Mesendoderm (in vitro differentiated cells): ENCODE data around the gene ST8SIA1.

Experiments used
- DNase-seq: peaks from one replicate; pipeline ENCODE4 v3.0.0; 2013
- H2AK5ac ChIP-seq: 2 replicates; pipeline ENCODE4 v1.6.1; 2013; ENCODE audit warnings: low read length, inconsistent platforms
- H2BK120ac ChIP-seq: 2 replicates; pipeline ENCODE4 v1.6.1; 2013; ENCODE audit warnings: low read depth, mild to moderate bottlenecking, low read length, moderate library complexity, mixed read lengths
- H2BK15ac ChIP-seq: replicated peaks from 2 replicates; pipeline ENCODE4 v1.6.1; 2013; ENCODE audit warnings: low read depth, mild to moderate bottlenecking, moderate library complexity
- H2BK5ac ChIP-seq: 2 replicates; pipeline ENCODE4 v1.6.1; 2013; ENCODE audit warnings: low read length, inconsistent platforms
- H3K18ac ChIP-seq: 2 replicates; pipeline ENCODE4 v1.6.1; 2013; ENCODE audit warnings: mild to moderate bottlenecking, low read length, mixed read lengths
- H3K23ac ChIP-seq: one replicate; pipeline ENCODE4 v1.6.1; 2013; ENCODE audit warnings: low read length
- H3K27ac ChIP-seq: 2 replicates; pipeline ENCODE4 v1.5.1; 2013; ENCODE audit warnings: low read depth, mild to moderate bottlenecking, inconsistent platforms, low read length, moderate library complexity
- H3K27me3 ChIP-seq: 2 replicates; pipeline ENCODE4 v1.6.1; 2013; ENCODE audit warnings: low read length, control low read depth, mild to moderate bottlenecking, inconsistent platforms; ENCODE audit not compliant: insufficient read depth, poor library complexity
- H3K36me3 ChIP-seq: 2 replicates; pipeline ENCODE4 v1.6.1; 2013; ENCODE audit warnings: low read length, inconsistent platforms; ENCODE audit not compliant: control insufficient read depth, insufficient read depth
- H3K4ac ChIP-seq: one replicate; pipeline ENCODE4 v1.6.1; 2013; ENCODE audit warnings: low read depth, mild to moderate bottlenecking, low read length, moderate library complexity
- H3K4me1 ChIP-seq: 2 replicates; pipeline ENCODE4 v1.6.1; 2013; ENCODE audit warnings: low read depth, low read length, inconsistent platforms; ENCODE audit not compliant: control insufficient read depth
- H3K4me2 ChIP-seq: 2 replicates; pipeline ENCODE4 v1.6.1; 2013; ENCODE audit warnings: low read length
- H3K4me3 ChIP-seq: 2 replicates; pipeline ENCODE4 v1.5.1; 2013; ENCODE audit warnings: mild to moderate bottlenecking, low read length
- H3K56ac ChIP-seq: one replicate; pipeline ENCODE4 v1.6.1; 2013; ENCODE audit warnings: low read length
- H3K79me1 ChIP-seq: 2 replicates; pipeline ENCODE4 v1.6.1; 2013; ENCODE audit warnings: low read length, inconsistent platforms
- H3K79me2 ChIP-seq: 2 replicates; pipeline ENCODE4 v1.6.1; 2013; ENCODE audit warnings: mild to moderate bottlenecking, low read length; ENCODE audit not compliant: control insufficient read depth, insufficient read depth
- H3K9ac ChIP-seq: 2 replicates; pipeline ENCODE4 v1.6.1; 2013; ENCODE audit warnings: low read length, inconsistent platforms
- H4K5ac ChIP-seq: one replicate; pipeline ENCODE4 v1.6.1; 2013; ENCODE audit warnings: low read length
- H4K8ac ChIP-seq: one replicate; pipeline ENCODE4 v1.6.1; 2013; ENCODE audit warnings: low read depth, mild to moderate bottlenecking, control low read depth, low read length, moderate library complexity
- WGBS: extraction: QIAGEN DNeasy Blood & Tissue Kit; methylation state at CpG from one replicate; pipeline ENCODE4 v1.1.7; 2013; ENCODE audit warnings: low lambda C conversion rate, missing lambda C conversion rate; ENCODE audit not compliant: insufficient coverage; ENCODE audit errors: extremely low coverage; 5-methylcytosine and 5-hydroxymethylcytosine counted together

Gene ST8SIA1

DNA sequence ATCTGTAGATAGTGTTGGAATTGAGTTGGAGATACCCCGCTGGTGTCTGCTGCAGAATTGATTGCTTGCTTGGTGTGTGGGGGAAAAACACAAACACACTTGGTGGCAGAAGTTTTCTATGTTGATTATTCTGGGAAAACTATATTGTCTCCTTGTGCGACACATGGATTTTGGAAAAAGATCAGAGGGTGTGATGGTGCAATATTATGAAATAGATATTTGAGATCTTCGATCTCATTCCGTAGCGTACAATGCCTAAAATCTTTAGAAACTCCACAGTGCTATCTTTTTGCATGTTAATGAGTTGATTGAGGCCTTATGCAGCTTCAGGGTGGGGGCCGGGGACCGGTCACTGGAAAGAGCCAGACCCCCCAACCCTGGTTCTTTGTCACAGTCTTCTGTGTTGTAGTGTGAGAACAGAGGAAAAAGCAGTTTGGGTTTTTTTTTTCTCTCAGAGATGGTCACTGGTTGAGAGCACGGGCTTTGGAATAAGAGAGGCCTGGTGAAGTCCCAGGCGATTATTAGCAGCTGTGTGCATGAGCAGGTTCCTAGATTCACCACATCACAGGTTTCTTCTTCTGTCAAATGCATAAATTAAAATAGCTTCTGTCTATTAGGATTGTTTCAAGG lies 88.2 kb downstream of the ST8SIA1 start:
- no peak overlapping the region for H4K5ac ChIP-seq
- H2BK5ac ChIP-seq, result peak overlapping the region; percentile 51
- H3K4me3 ChIP-seq, result no peak overlapping the region
- peak overlapping the region; percentile 49 for H3K27ac ChIP-seq
- H4K8ac ChIP-seq, result peak overlapping the region; percentile 86
- H3K79me1 ChIP-seq, result no peaks in the 10 kb centered on the region
- no peak overlapping the region for H3K23ac ChIP-seq
- no peaks in the 10 kb centered on the region for H3K79me2 ChIP-seq
- no peak overlapping the region for H2BK15ac ChIP-seq
- no peak overlapping the region for H3K4ac ChIP-seq
- H2BK120ac ChIP-seq, result no peak overlapping the region
- DNase-seq, result peak; percentile 85
- H3K4me1 ChIP-seq, result peaks cover 2% of the 10 kb centered on the region
- peak overlapping the region; percentile 16 for H3K9ac ChIP-seq
- H3K27me3 ChIP-seq, result no peaks in the 10 kb centered on the region
- H3K36me3 ChIP-seq, result no peaks in the 10 kb centered on the region
- H3K4me2 ChIP-seq, result no peak overlapping the region
- peak overlapping the region; percentile 9 for H3K56ac ChIP-seq
- no CpG with 5 or more reads among the region's 9 CpGs for WGBS
- H2AK5ac ChIP-seq, result no peak overlapping the region
- peak overlapping the region; percentile 89 for H3K18ac ChIP-seq

DNA sequence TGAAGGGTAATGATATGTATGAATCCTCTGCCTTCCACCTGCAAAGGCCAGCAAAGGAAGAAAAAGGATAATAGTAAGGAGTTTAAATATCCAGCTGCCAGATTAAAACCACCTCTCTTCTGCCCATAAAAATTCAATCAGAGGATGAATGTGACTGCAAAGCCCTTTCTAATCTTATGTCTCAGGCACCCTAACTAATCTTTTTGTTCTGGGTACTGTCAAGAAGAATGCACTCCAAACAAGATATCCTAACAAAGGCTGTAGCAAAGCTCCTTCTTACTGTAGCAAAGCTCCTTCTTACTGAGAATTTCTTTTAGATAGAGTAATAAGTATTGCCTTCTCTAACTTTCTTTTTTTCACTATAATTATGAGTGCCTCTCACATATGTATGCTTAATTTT lies 91.8 kb downstream of the ST8SIA1 start:
- Histone ChIP-seq H3K4me3 (no peak overlapping the region), H3K9ac (no peak overlapping the region)
- DNase-seq, result no peak

DNA sequence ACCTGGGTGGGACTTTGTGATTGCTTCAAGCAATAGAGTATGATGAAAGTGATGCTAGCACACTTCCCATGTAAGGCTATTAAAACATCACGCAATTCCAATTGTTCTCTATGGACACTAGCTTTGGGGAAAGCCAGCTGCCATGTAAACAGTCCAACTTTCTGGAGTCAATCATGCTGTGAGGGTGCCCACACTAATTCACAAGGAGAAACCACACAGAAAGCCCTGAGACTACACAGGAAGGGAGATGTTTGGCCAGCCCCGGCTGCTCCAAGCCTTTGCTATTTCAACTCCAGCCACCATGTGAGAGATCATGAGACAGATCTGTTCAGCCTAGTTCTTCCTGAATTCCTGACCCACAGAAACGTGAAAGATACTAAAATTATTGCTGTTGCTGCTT lies 96.3 kb downstream of the ST8SIA1 start:
- Histone ChIP-seq H2BK5ac (no peak overlapping the region), H2AK5ac (no peak overlapping the region), H4K5ac (no peak overlapping the region), H3K27me3 (no peaks in the 10 kb centered on the region), H3K18ac (no peak overlapping the region), H3K4ac (no peak overlapping the region), H2BK120ac (no peak overlapping the region), H2BK15ac (no peak overlapping the region), H3K9ac (no peak overlapping the region), H4K8ac (no peak overlapping the region), H3K4me2 (no peak overlapping the region), H3K27ac (no peak overlapping the region), H3K79me1 (no peaks in the 10 kb centered on the region), H3K56ac (no peak overlapping the region), H3K23ac (no peak overlapping the region), H3K36me3 (no peaks in the 10 kb centered on the region), H3K79me2 (no peaks in the 10 kb centered on the region), H3K4me3 (no peak overlapping the region), H3K4me1 (no peaks in the 10 kb centered on the region)
- WGBS, result no CpG with 5 or more reads among the region's 3 CpGs
- no peak for DNase-seq

More for the DNA sequence above, 91.8 kb downstream of the ST8SIA1 start:
- H3K4ac ChIP-seq, result no peak overlapping the region
- no peak overlapping the region for H2BK120ac ChIP-seq
- H3K23ac ChIP-seq, result no peak overlapping the region
- no peak overlapping the region for H2BK5ac ChIP-seq
- no peaks in the 10 kb centered on the region for H3K27me3 ChIP-seq
- H3K4me1 ChIP-seq, result peaks cover 2% of the 10 kb centered on the region
- no peak overlapping the region for H3K18ac ChIP-seq
- H3K79me2 ChIP-seq, result no peaks in the 10 kb centered on the region
- no peaks in the 10 kb centered on the region for H3K79me1 ChIP-seq
- no peak overlapping the region for H2BK15ac ChIP-seq
- H3K56ac ChIP-seq, result no peak overlapping the region
- H4K5ac ChIP-seq, result no peak overlapping the region
- no peaks in the 10 kb centered on the region for H3K36me3 ChIP-seq
- no peak overlapping the region for H3K27ac ChIP-seq
- no peak overlapping the region for H2AK5ac ChIP-seq
- H4K8ac ChIP-seq, result no peak overlapping the region
- H3K4me2 ChIP-seq, result no peak overlapping the region

DNA sequence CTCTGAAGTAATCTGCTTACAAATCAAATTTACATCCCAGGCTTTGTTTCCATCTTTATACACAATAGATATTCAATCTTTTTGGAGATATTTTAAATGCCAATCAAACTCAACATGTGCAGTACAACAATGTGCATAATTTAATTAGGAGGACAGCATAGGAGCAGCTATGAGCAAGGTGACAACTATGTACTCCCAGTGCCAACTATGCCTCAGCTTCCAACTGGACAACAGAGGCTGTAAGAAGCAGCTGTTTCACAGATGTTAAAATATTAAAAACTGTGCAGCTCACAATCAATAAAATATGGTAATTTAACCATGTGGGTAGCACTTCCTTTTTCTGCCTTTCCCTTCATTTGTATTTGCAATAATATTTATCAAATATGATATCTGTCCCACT lies 99.9 kb downstream of the ST8SIA1 start:
- no peaks in the 10 kb centered on the region for H3K36me3 ChIP-seq

GRCh38 chr12:22231836-22232235 lies 102.7 kb downstream of the ST8SIA1 start:
- H2AK5ac ChIP-seq, result no peak overlapping the region
- H2BK120ac ChIP-seq, result no peak overlapping the region
- no CpG with 5 or more reads among the region's 1 CpG for WGBS
- no peaks in the 10 kb centered on the region for H3K79me2 ChIP-seq
- H4K5ac ChIP-seq, result no peak overlapping the region
- H3K56ac ChIP-seq, result no peak overlapping the region
- no peak overlapping the region for H3K4ac ChIP-seq
- H3K23ac ChIP-seq, result no peak overlapping the region
- no peak overlapping the region for H3K27ac ChIP-seq
- no peak overlapping the region for H3K4me2 ChIP-seq
- H3K36me3 ChIP-seq, result no peaks in the 10 kb centered on the region
- no peak overlapping the region for H4K8ac ChIP-seq
- peak; percentile 74 for DNase-seq
- no peaks in the 10 kb centered on the region for H3K27me3 ChIP-seq
- no peak overlapping the region for H3K18ac ChIP-seq
- H3K79me1 ChIP-seq, result no peaks in the 10 kb centered on the region
- H3K4me3 ChIP-seq, result no peak overlapping the region
- no peak overlapping the region for H2BK5ac ChIP-seq
- no peak overlapping the region for H2BK15ac ChIP-seq
- no peak overlapping the region for H3K9ac ChIP-seq
- no peaks in the 10 kb centered on the region for H3K4me1 ChIP-seq

More for the DNA sequence above, 99.9 kb downstream of the ST8SIA1 start:
- Histone ChIP-seq H4K8ac (no peak overlapping the region), H3K23ac (no peak overlapping the region), H2BK5ac (no peak overlapping the region), H3K4me3 (no peak overlapping the region), H3K18ac (no peak overlapping the region), H3K79me2 (no peaks in the 10 kb centered on the region), H3K4me1 (no peaks in the 10 kb centered on the region), H3K4me2 (no peak overlapping the region), H2AK5ac (no peak overlapping the region), H2BK120ac (no peak overlapping the region), H2BK15ac (no peak overlapping the region), H4K5ac (no peak overlapping the region), H3K79me1 (no peaks in the 10 kb centered on the region), H3K4ac (no peak overlapping the region), H3K56ac (no peak overlapping the region), H3K27me3 (no peaks in the 10 kb centered on the region), H3K27ac (no peak overlapping the region), H3K9ac (no peak overlapping the region)
- no peak for DNase-seq

DNA sequence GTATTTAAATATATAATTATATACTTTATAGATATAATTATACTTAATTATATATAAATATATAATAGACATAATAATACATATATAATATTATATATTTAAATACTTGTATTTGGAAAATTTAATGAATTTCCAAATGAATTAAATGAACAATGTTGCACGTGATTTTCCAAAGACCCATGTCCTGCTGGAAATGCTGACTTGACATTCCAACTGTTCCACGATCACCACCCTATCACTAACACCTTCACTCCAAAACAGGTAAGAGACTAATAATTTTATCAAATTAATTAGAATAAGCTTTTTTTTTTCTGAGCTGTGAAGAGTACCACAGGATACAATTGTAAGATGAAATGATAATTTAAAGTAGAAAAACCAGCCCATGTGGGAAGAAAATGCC lies 103.4 kb downstream of the ST8SIA1 start:
- Histone ChIP-seq H3K18ac (no peak overlapping the region), H3K79me2 (no peaks in the 10 kb centered on the region), H3K27me3 (no peaks in the 10 kb centered on the region), H3K79me1 (no peaks in the 10 kb centered on the region), H2AK5ac (no peak overlapping the region), H3K4me2 (no peak overlapping the region), H3K27ac (no peak overlapping the region), H3K56ac (no peak overlapping the region), H2BK120ac (no peak overlapping the region), H4K5ac (no peak overlapping the region), H3K9ac (no peak overlapping the region), H2BK15ac (no peak overlapping the region), H4K8ac (no peak overlapping the region), H3K4me3 (no peak overlapping the region), H3K23ac (no peak overlapping the region), H2BK5ac (no peak overlapping the region), H3K4ac (no peak overlapping the region), H3K4me1 (no peaks in the 10 kb centered on the region), H3K36me3 (no peaks in the 10 kb centered on the region)
- DNase-seq, result no peak
- WGBS, result no CpG with 5 or more reads among the region's 2 CpGs
